Islet of Langerhans (tissue), 1 donor: ENCODE results near the gene CFH.
"Not testable (repeated sequence)": the region's sequence is repeated elsewhere in the genome, so short reads cannot be mapped to it uniquely, and the experiment has no call there.

Experiments used
- FAIRE-seq: peaks from one replicate; lab custom pipeline; 2011; peaks lifted over from hg19 to GRCh38; lab: Jason Lieb, UNC

CFH gene

DNA sequence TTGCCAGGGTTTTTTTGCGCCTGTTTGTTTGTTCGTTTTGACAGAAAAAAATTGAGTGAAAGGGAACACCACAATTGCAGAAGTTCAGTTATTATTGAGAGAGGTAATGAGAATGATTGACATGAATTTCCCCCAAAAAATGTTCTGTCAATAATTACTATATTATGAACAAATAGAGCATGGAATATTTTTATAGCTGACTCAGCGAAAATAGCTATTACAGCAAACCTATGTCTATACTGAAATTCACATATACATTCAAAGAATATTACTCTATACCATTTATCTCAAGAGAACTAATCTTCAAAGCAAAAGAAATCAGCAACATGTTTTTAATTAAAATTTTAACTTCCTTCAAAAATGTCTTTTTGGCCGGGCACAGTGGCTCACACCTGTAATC, 118.0 kb downstream of the CFH start:
- peak; percentile 51 for FAIRE-seq

GRCh38 chr1:196773713-196774112, 121.9 kb downstream of the CFH start:
- FAIRE-seq: no peak

GRCh38 chr1:196774175-196774574, 122.3 kb downstream of the CFH start:
- FAIRE-seq: no peak

DNA sequence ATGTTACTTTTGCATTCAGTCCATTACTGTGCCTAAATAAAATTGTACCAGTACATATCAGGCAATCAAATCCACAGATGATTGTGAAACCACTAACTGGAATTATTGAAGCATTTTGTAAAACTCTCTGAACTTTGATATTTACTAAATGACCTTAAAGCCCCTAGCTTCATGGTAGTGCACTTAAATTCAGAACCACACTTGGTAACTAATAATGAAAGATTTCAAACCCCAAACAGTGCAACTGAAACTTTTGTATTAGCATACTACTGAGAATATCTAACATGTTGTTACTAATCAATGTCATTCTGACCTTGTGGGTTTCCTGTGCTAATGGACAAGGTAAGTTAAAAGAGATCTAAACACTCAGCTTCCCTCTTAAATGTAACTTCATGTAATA, 122.8 kb downstream of the CFH start, which contains the start of gene CFHR3:
CFHR3 (plus strand) TSS at position 238 of the 400 bp plus-strand sequence; CDS start at position 285, 47 bp downstream.
- no peak for FAIRE-seq

GRCh38 chr1:196777603-196778002, 125.8 kb downstream of the CFH start:
- no peak for FAIRE-seq

GRCh38 chr1:196779093-196779492, 127.2 kb downstream of the CFH start:
- no peak for FAIRE-seq

DNA sequence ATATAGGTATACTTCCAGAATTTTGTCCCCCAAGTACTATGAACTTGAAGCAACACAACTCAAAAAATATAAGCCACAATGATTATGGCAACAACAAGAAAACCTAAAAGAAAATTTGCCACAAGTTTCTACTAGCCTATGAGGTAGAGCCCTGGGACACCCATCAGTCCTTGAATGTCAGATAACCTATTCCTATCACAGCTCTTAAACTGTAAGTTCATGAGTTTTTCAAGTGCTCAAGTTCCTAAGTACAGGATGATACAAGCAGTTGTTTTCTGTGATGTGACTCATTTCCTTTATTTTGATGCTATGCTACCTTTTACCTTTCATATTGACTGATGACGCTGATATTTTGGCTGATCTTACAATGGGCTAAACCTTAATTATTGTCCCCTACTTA, 139.4 kb downstream of the CFH start:
- not testable (repeated sequence) for FAIRE-seq

DNA sequence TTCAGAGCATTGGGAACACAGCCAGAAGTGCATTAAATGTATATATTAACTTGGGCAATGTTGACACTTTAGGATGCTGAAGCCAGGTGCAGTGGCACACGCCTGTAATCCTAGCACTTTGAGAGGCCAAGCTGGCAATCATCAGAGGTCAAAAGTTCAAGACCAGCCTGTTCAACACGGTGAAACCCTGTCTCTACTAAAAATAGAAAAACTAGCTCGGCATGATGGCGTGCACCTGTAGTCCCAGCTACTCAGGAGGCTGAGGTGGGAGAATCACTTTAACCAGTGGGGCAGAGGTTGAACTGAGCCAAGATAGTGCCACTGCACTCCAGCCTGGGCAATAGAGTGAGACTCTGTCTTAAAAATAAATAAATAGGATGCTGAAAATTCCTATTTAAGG, 142.3 kb downstream of the CFH start:
- not testable (repeated sequence) for FAIRE-seq
